Cerebellar nuclear complex (tissue), 1 donor: ENCODE data around the gene A2M.

ENCODE experiments used
- DNase-seq, 2 experiments: peaks; one replicate each; lab custom pipeline; 2025; lab: John Stamatoyannopoulos, UW

Gene A2M

GRCh38 chr12:9099552-9100190 is 16.0 kb downstream of the A2M start:
- DNase-seq: no peak

GRCh38 chr12:9098463-9099026 is 17.2 kb downstream of the A2M start:
- DNase-seq: no peak

- DNase-seq: no peak
Measured at GRCh38 chr12:9098115-9098452, 17.6 kb downstream of the A2M start.

- no peak for DNase-seq
Measured at GRCh38 chr12:9096563-9097176, 19.0 kb downstream of the A2M start.

GRCh38 chr12:9095322-9095721 is 20.4 kb downstream of the A2M start:
- DNase-seq: no peak

GRCh38 chr12:9094512-9095206 is 21.1 kb downstream of the A2M start:
- DNase-seq: no peak

- DNase-seq: no peak
Measured at GRCh38 chr12:9091891-9092598, 23.7 kb downstream of the A2M start.

GRCh38 chr12:9090220-9090619 is 25.5 kb downstream of the A2M start:
- no peak for DNase-seq

GRCh38 chr12:9087087-9087835 is 28.5 kb downstream of the A2M start:
- DNase-seq: no peak

- no peak for DNase-seq
Measured at GRCh38 chr12:9086087-9086486, 29.6 kb downstream of the A2M start.

GRCh38 chr12:9084417-9084816 is 31.3 kb downstream of the A2M start:
- no peak for DNase-seq

- DNase-seq: no peak
Measured at GRCh38 chr12:9083793-9084192, 31.9 kb downstream of the A2M start.

- DNase-seq: no peak
Measured at GRCh38 chr12:9081667-9082427, 33.9 kb downstream of the A2M start.

GRCh38 chr12:9079883-9080675 is 35.6 kb downstream of the A2M start:
- DNase-seq: no peak

GRCh38 chr12:9079082-9079481 is 36.6 kb downstream of the A2M start:
- no peak for DNase-seq

GRCh38 chr12:9077152-9078031 is 38.3 kb downstream of the A2M start:
- DNase-seq: no peak

- DNase-seq: no peak
Measured at GRCh38 chr12:9076733-9077132, 39.0 kb downstream of the A2M start.

GRCh38 chr12:9075138-9075535 is 40.6 kb downstream of the A2M start:
- no peak for DNase-seq

- no peak for DNase-seq
Measured at GRCh38 chr12:9074484-9075137, 41.1 kb downstream of the A2M start.
